GM18873 (cell line): Measurements from ENCODE around the gene TAP1.
"Not testable (repeated sequence)": the region's sequence is repeated elsewhere in the genome, so short reads cannot be mapped to it uniquely, and the experiment has no call there.

ENCODE experiments used
- ATAC-seq: cut with Tn5 transposase; IDR thresholded peaks from one replicate; pipeline ENCODE4 v1.9.1; 2021; ENCODE audit warnings: mild to moderate bottlenecking, moderate library complexity, moderate number of reproducible peaks; ENCODE audit not compliant: unreplicated experiment, low FRiP score

TAP1 gene

DNA sequence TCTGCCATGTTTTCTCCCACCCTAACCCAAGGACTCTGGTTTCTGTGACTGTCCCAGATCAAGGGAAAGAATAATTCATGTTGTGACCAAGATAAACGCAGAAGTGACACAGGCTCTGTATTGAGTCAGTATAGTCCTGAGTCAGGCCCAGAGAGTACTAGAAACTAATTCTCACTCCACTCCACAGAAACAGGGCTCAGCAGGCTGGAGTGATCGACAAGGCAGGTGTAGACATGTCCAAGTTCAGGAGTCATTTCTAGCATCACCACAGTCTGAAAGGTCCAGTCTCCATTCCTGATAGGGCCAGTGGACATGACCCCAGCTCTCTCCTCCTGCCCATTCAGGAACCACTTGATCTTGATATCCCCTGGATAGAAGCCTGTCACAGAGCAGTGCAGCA lies 39.4 kb downstream of the TAP1 start:
- no peak for ATAC-seq

DNA sequence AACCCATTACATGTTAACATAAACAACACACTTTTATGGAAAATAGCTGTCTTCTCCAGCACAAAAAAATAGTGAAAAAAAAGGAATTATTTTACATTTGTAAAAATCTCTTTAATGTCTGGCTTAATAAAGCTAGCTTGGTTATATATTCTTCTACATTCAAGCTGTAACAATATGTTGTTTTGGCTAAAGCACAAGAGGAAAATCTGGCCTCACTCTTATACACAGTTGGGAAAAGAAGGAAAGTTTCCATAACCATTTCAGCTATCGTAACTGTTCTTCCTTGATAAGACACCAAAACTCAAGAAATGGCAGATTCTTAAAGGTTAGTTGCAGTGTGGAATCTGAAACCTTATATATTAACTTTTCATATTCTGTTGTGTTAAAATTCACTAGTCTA lies 44.3 kb downstream of the TAP1 start:
- ATAC-seq = no peak

DNA sequence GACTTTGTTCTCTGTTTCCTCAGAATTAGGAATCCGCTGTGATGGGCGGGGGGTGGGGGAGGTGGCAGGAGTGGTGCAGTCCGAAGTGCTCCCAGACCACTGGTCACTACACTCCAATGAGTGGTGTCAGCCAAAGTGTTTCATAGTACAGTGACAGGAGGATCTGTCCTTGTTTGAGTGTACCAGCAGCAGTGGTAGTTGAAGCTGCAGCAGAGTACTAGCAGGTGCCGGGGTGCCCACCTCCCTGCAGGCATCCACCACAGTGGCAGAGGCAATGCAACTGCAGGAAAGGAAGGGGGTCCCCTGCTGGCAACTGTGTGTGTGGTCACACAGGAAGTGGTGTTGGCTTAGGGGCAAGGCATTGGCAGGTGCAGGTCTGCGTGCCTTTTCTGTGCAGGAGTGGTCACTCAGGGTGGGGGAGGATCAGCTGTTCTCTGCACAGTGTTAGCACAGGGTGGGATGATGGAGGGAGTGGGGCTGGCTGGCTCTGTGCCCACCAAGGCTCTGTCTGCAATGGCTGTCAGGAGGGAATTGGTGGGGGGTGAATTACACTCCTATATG lies 46.4 kb downstream of the TAP1 start:
- no peak for ATAC-seq

DNA sequence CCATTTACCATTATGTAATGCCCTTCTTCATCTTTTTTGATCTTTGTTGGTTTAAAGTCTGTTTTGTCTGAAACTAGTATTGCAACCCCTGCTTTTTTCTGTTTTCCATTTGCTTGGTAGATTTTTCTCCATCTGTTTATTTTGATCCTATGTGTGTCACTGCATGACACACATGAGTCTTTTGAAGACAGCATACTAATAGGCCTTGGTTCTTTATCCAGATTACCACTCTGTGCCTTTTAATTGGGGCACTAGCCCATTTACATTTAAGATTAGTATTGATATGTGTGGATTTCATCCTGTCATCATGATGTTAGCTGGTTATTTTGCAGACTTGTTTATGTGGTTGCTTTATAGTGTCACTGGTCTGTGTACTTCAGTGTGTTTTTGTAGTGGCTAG lies 48.1 kb downstream of the TAP1 start:
- not testable (repeated sequence) for ATAC-seq

DNA sequence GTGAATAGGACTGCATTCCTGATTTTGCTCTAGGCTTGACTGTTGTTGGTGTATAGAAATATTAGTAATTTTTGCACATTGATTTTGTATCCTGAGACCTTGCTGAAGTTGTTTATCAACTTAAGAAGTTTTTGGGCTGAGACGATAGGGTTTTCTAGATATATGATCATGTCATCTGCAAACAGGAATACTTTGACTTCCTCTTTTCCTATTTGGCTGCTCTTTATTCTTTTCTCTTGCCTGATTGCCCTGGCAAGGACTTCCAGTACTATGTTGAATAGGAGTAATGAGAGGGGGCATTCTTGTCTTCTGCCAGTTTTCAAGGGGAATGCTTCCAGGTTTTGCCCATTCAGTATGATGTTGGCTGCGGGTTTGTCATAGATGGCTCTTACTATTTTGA lies 50.1 kb downstream of the TAP1 start:
- ATAC-seq = no peak

DNA sequence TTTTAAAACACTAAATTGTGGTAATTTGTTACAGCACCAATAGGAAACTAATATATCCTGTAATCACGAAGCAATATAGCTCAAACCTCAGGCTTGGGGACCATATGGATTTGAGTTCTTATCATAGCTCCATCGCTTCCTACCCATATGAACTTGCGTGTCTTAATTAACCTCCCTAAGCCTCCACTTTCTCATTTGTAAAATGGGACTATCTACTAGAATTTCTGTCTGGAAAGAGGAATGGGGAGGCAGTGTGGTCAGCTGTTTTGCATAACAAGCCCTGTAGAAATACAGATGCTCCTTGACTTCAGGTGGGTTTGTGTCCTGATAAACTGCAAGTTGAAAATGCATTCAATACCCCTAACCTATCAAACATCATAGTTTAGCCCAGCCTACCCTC lies 53.8 kb downstream of the TAP1 start:
- no peak for ATAC-seq

DNA sequence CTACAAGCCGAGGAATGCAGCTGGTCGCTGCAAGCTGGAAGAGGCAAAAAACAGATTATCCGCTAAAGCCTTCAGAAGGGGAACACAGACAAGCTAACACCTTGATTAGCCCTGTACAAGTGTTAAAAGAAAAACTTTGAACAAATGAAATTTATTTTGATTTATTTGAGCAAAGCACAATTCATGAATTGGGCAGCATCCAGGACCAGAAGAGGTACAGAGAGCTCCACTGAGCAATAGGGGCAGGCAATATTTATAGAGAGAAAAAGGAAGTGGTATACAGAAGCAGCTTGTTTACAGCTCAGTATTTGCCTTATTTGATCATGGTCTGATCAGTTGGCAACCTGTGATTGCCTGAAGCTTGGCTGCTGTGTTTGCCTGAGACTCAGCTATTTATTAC lies 54.3 kb downstream of the TAP1 start:
- no peak for ATAC-seq

DNA sequence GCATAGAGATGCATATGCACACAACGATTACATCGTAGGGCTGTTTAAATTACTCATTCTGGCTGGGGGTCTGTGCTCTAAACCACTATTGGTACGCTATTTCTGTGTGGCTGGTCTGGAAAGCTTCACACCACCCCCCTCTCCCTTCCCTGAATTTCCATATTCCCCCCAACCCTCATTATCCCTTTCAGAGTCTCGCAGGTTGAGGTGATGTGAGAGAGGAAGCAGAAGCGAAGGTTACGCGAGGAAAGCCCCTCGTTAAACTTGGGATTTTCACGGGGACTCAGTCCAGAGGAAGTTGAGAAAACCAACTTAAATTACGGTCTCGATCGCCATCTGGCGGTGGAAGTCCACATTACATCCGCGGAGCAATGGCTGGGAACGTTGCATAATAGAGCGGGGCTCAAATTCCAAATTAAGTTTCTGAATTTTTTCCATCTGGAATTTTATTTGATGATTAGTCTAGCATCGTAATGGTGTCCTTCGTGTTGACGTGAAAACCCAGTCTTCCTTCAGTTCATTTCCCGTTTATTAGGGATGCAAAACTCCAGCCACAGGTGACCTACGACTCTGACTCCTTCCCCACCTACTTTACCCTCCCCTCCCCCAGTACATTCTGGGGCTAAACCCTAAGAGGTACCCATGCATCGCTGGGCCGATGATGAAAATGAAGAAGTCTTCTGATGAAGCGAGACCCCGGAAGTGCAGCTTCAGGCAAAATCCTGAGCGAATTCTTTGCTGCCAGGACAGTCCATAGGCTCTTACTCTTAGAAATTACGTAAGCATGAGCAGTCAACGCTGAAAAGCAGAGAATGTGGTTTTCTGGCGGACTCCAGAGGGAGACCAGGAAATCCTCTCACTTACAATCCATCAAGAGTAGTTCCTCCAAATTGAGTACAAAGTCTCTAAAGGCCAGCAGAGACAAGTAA lies 56.4 kb downstream of the TAP1 start:
- ATAC-seq = no peak
